HG03439 (cell line): ENCODE measurements around the gene ERICH3.

Source experiments
- ATAC-seq: cut with Tn5 transposase; IDR thresholded peaks from one replicate; pipeline ENCODE4 v1.9.1; 2021; ENCODE audit warnings: mild to moderate bottlenecking, moderate library complexity; ENCODE audit not compliant: unreplicated experiment

The ERICH3 gene

GRCh38 chr1:74591949-74592348 lies 81.6 kb downstream of the ERICH3 start:
- no peak for ATAC-seq

DNA sequence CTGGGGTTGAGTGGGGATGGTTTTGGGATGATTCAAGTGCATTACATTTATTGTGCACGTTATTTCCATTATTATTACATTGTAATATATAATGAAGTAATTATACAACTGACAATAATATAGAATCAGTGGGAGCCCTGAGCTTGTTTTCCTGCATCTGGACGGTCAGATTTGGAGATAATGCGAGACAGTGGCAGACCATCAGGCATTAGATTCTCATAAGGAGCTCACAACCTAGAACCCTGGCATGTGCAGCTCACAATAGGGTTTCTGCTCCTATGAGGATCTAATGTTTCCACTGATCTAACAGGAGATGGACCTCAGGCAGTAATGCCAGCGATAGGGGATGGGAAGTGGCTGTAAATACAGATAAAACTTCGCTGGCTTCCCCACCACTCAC lies 83.3 kb downstream of the ERICH3 start:
- ATAC-seq = no peak

DNA sequence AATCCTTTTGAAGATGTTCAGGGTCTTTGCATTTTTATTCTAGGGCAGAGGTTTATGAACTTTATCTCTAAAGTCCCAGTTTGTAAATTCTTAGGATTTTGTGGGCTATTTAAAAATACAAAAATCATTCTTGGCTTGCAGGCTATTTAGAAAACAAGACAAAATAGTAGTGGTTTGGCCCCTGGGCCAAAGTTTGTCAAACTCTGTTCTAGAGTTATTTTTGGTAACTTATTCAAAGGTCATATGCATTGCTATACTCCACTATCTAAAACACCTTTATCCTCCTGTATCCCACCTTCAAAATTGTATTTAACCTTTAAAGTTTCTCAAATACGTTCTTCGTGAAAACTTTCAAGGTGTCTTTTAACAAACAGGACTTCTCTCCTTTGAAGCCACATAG lies 85.7 kb downstream of the ERICH3 start:
- ATAC-seq = no peak

DNA sequence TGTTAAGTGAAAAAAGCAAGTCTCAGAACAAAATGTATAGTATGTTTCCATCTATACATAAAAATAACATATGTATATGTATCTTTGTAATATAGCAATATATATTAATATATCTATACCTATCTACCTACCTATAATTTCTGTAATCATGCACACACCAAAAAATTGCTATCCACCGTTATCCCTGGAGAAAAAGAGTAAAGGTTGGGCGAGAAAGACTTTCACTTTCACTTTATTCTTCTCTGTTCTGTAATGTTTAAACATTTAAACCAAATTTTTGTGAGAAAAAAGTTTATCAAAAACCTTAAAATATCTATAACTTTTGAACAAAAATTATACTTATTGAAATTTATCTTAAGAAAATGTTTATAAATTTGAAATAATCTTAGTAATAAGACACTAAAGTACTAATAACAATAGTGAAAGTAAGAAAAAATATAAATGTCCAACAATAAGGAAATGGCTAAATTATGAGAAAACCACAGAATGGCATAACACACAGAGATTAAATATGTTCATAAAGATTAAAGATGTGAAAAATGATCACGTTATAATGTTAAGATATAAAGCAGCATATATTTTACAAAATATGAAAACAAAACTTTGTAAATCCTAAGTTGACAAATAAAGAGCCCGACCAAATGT lies 87.2 kb downstream of the ERICH3 start:
- ATAC-seq = no peak

- ATAC-seq = no peak
Observed at GRCh38 chr1:74584185-74584584, 89.4 kb downstream of the ERICH3 start.

DNA sequence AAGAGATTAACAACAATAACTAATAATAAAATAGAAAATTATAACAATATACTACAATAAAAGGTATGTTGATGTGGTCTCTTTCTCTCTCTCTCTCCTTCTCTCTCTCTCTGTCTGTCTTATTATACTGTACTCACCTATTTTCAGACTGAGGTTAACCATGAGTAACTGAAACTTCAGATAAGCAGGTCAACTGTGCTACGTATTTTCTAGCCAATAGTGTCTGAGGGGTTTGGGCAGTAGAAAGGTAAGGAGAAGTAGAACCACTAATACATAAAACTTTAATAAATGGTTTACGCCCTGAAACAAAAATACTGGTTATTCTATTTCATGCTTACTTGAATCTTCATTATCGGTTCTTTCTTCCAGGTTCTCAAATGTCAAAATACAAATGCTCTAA lies 90.2 kb downstream of the ERICH3 start:
- no peak for ATAC-seq

- peak; percentile 99 for ATAC-seq
Observed at GRCh38 chr1:74579425-74579824, 94.2 kb downstream of the ERICH3 start.

DNA sequence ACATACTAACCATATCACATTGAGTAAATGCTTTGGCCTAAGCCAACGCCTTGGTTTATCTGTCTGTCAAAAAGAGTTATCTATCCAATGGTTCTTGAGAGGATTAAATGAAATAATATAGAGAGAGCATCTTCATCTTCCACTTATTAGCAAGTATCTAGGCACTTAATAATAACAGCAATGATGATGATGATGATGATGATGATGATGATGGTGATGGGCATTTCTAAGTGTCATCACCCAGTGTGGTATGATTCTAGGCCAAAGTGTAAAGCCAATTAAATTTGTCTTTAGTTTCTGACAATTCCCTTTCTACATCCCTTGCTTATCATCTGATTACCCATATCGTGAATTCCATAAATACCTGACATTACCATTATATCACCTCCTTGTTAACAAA lies 95.5 kb downstream of the ERICH3 start:
- ATAC-seq = no peak

DNA sequence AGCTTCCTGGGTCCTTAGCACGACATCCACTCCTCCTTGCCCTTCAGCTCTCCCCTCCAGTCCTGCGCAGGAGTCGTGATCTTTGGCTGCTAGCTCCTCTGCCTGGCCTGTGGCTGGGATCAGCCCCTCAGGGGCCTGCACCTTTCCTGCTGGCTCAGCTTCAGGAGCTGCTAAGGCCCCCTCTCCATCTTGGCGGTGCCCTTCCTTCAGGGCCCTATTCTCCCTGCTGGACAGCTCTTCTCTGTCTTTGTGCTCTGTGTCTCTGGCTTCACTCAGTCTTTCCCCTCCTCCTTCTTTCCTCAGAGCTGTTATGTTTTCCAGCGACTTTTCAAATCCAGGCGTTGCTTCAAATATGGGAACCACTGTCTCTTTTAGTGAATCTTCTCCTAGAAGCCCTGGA lies 101.7 kb downstream of the ERICH3 start:
- ATAC-seq = no peak

DNA sequence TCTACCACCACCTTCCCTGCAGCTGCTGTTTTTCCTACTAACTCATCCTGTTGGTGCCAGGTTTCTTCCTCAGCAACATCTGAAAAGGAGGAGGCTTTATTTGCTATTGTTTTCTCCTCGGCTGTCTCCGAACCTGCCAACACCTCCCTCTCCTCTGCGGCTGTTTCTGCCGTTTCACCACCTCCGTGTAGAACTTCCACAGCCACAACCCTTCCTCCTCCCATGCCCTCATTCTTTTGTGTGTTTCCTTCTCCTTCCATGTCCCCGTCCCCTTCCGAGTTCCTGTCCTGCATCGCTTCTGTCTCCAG lies 102.1 kb downstream of the ERICH3 start:
- no peak for ATAC-seq

DNA sequence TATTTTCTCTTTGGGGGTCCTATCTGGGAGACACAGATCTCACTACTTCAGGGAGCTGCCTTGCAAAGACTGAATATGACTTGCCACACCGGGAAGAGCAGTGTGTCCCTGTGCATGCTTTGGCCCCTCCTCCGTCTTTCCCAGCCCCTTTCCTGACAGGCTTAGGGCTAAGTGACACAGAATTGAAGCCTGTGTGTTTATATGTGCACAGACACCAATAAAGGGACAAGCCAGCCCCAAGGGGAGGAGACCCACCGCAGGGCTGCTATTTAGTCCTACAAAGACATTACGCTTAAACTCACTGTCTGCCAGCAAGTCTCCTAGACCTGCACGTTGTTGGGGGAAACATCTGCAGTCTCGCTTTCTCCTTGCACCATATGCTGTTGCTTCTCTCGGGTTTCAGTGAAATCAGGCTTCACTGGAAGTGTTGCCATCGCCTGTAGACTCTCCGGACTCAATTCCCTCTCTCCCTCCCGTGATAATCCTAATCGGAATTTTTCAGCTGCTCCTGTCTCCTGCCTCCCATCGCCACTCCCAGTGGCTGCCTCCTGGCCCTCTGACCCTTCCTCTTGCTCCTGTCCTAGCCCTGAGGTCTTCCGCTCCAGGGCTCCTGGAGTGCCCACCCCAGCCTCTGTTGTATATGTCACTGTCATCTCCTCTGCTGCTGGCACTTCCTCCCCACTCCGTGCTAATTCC lies 102.6 kb downstream of the ERICH3 start:
- ATAC-seq = no peak

GRCh38 chr1:74549932-74550331 lies 123.7 kb downstream of the ERICH3 start:
- no peak for ATAC-seq

GRCh38 chr1:74548961-74549750 lies 124.4 kb downstream of the ERICH3 start:
- no peak for ATAC-seq

DNA sequence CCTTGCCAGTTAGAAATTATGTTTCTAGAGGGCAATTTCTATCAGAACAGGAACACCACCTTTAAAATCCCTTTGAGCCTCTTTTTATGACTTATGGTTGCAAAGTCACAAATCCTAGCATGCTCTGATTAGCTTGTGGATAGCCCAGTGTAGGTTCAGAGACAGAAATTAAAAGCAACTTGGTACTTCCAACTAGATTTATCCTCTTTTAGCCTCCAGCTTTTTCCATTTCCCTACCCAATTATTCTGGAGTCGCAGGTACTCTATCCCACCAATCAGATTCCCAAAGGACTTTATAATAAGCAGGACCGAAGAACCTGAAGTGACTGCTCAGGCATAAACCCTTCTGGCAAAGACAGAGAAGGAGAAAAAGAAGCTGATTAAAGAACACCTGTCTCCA lies 127.8 kb downstream of the ERICH3 start:
- no peak for ATAC-seq

GRCh38 chr1:74534241-74534640 lies 139.4 kb downstream of the ERICH3 start:
- no peak for ATAC-seq

GRCh38 chr1:74531796-74532195 lies 141.8 kb downstream of the ERICH3 start:
- no peak for ATAC-seq

GRCh38 chr1:74530892-74531291 lies 142.7 kb downstream of the ERICH3 start:
- no peak for ATAC-seq

- no peak for ATAC-seq
Observed at GRCh38 chr1:74528123-74528522, 145.5 kb downstream of the ERICH3 start.

DNA sequence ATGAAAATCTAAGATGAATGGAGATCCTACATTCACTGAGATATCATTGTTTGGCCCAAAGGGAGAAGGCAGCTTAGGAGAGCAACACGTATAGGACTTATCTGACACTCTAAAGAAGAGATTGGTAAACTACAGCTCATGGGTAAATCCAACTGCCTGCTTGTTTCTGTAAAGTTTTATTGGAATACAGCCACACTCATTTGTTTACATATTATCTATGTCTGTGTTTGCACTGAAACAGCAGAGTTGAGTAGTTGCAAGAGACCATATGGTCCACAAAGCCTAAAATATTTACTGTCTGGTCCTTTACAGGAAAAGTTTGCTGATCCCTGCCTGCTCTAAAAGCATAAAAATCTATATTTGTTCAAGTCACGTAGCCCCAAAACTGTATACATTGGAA lies 146.9 kb downstream of the ERICH3 start:
- no peak for ATAC-seq

DNA sequence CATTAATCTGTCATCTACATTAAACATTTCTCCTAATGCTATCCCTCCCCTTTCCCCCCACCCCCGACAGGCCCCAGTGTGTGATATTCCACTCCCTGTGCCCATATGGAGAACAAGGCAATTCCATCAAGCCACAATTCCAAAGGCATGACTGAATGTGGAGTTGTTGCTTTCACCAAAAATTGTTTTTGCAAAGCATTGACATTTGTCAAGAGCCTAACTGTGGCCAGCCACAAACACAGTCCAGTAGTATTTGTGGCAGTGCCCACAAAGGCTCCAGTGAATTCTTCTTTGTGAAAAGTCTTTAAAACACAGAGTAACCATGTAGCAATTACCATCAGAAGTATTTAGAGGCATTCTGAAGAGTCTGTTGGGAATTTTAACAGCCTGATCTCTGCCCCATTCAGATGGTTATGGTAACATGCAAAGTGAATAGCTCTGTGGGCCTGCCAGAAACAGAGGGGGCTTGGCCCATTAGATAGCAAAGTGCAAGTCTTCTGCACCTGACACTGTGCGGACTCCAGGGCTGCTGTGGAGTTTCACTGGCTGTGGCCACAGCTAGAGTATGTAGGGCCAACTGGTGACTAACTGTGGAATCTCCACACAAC lies 149.6 kb downstream of the ERICH3 start:
- ATAC-seq = no peak

DNA sequence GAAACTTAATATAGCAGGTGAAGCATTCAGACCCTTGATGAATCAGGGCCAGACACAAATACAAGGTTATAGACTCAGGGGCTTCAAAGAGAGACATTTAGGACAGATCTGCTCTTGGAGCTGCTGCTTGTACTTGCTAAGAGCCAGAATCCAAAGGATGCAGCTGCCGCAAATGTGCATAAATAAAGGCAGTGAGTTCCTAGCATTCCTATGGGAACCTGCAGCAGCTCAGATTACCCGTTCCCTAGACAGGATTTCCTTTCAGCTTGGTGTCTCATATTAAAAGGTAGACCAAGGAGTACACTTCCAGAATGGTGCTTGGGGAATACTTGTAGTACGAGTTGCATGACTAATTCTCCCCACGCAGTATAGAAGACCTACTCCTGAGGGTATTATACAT lies 151.4 kb downstream of the ERICH3 start:
- ATAC-seq = no peak
